Nephron (organoid): Measurements from ENCODE around the gene MCF2L.
A peak's percentile ranks its signal among the peaks of the same experiment; 100 is the strongest.

Experiments
- H3K27ac Mint-ChIP-seq, 3 experiments: 2 replicates each; pipeline ENCODE4 v1.8.0; 2020; ENCODE audit warnings: mixed read lengths in 3 of 3, mild to moderate bottlenecking in 2 of 3, moderate library complexity in 1 of 3
- H3K27me3 Mint-ChIP-seq: 2 replicates; pipeline ENCODE4 v1.8.0; 2021; ENCODE audit warnings: low read depth, mild to moderate bottlenecking, moderate library complexity, mixed read lengths
- H3K36me3 Mint-ChIP-seq: 2 replicates; pipeline ENCODE4 v1.8.0; 2020; ENCODE audit warnings: low read depth, mixed read lengths
- H3K4me1 Mint-ChIP-seq: 2 replicates; pipeline ENCODE4 v1.8.0; 2020; ENCODE audit warnings: mixed read lengths
- H3K4me3 Mint-ChIP-seq, 3 experiments: 2 replicates each; pipeline ENCODE4 v1.8.0; 2020; ENCODE audit warnings: mild to moderate bottlenecking in 3 of 3, mixed read lengths in 3 of 3, moderate library complexity in 2 of 3
- H3K9me3 Mint-ChIP-seq: 2 replicates; pipeline ENCODE4 v1.8.0; 2020; ENCODE audit warnings: mixed read lengths
- TF ChIP-seq, protein P1 (sequence below), 3 experiments: fragments of 200-600 bp; sonication (generic); IDR thresholded peaks; one replicate each; pipeline ENCODE4 v1.5.0; 2021; ENCODE audit warnings: antibody characterized with exemption in 3 of 3; ENCODE audit not compliant: unreplicated experiment in 3 of 3

Gene MCF2L

DNA sequence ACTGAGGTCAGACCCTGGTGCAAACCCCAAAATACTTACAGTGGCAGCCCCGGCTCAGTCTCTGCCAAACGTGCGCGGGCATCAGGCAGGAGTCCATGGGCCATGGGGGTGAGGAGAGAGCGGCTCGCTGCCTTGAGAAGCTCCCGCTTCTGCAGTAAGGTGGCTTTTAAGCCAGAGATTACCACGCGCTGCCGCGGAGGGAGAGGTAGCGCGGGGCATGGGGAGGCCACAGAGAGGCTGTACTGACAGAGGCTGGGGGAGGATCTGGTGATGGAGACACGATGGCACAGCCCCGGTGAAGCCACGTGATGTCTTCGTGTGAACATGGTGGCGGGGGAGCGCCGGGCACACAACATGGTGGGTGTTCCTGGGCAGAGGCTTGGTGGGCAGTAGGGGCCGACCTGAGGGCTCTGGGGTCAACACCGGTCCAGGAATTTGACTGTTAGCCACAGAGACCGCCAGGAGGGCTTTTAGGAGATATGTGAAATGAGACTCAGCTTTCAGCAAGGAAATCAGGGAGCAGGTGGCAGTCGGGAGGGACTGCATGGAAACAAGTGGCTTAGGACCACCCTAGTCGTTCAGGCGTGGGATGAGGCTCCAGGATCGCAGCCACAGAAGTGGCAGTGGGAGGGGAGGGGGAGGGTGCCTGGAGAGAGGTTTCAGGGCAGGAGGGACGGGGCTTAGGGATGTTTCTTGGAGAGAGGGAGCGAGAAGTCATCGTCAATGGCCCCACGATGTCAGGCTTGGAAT, 24.1 kb downstream of the MCF2L start:
- Mint-ChIP-seq H3K36me3 (peaks cover 12% of the 10 kb centered on the region), H3K4me3 (no peak overlapping the region), H3K27me3 (peaks cover 6% of the 10 kb centered on the region), H3K27ac (peak overlapping the region in 2 of 3 experiments; percentile 14 to 23), H3K4me1 (peaks cover 18% of the 10 kb centered on the region), H3K9me3 (peaks cover 7% of the 10 kb centered on the region)
- TF ChIP-seq, protein P1, sequence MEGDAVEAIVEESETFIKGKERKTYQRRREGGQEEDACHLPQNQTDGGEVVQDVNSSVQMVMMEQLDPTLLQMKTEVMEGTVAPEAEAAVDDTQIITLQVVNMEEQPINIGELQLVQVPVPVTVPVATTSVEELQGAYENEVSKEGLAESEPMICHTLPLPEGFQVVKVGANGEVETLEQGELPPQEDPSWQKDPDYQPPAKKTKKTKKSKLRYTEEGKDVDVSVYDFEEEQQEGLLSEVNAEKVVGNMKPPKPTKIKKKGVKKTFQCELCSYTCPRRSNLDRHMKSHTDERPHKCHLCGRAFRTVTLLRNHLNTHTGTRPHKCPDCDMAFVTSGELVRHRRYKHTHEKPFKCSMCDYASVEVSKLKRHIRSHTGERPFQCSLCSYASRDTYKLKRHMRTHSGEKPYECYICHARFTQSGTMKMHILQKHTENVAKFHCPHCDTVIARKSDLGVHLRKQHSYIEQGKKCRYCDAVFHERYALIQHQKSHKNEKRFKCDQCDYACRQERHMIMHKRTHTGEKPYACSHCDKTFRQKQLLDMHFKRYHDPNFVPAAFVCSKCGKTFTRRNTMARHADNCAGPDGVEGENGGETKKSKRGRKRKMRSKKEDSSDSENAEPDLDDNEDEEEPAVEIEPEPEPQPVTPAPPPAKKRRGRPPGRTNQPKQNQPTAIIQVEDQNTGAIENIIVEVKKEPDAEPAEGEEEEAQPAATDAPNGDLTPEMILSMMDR (IDR thresholded peaks at IDR 0.05; ENCODE audit: unreplicated experiment in 3 of 3): no peak

DNA sequence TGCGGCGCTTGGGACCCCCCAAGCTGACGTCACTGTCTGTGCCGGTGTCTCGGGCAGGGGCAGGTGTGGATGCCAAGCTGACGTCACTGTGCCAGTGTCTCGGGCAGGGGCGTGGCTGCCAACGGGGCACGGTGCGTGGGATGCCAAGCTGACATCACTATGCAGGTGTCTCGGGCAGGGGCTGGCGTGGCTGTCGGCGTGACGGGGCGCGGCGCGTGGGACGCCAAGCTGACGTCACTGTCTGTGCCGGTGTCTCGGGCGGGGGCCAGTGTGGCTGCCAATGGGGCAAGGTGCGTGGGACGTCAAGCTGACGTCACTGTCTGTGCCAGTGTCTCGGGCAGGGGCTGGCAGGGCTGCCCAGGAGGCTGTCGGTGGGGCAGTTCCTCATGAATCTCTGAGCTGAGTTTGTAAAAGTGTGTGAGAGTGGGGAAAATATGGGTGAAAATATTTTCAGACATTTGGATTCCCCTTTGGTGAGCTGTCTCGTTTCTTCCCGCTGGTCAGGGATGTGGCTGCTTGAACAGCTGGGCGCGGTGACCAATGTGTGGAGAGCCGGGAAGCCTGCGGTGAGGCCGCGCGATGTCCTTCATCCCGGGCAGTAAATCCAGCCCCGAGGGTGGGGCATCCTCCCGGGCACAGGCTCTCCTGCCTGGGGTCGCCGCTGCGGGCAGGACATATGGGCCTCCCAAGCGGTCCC, 25.2 kb downstream of the MCF2L start:
- Mint-ChIP-seq H3K4me3 (no peak overlapping the region), H3K27me3 (peaks cover 9% of the 10 kb centered on the region), H3K36me3 (peaks cover 12% of the 10 kb centered on the region), H3K9me3 (peaks cover 7% of the 10 kb centered on the region), H3K4me1 (peaks cover 26% of the 10 kb centered on the region), H3K27ac (no peak overlapping the region)
- TF ChIP-seq, protein P1 (IDR thresholded peaks at IDR 0.05; ENCODE audit: unreplicated experiment in 3 of 3): no peak

DNA sequence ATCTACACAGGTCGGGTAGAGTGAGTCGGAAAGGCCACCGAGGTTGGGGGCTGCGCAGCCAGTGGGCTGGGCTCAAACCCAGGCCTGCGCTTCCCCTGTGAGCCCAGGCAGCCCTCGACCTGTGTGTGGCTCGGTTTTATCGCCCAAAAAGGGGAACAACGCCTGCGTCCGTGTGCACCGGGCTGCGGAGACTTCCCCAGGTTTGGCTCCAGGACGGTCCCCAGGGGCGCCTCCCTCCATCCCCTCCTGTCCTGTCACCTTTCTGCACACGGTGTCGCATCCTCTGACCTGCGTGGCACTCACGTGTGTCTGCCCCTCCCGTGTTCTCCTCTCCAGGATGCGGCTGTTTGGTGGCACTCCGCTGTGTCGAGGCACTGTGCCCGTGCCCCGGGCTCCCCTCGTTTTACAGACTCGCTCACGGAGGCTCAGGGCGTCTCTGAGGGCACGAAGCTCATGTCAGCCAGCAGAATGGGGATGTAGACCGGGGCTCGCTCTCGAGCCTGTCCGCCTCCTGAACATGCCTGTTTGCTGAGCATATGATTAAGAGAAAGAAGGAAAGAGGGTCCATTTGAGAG, 25.9 kb downstream of the MCF2L start:
- Mint-ChIP-seq H3K4me3 (no peak overlapping the region), H3K27me3 (peaks cover 15% of the 10 kb centered on the region), H3K4me1 (peaks cover 33% of the 10 kb centered on the region), H3K9me3 (peaks cover 7% of the 10 kb centered on the region), H3K36me3 (peaks cover 8% of the 10 kb centered on the region), H3K27ac (no peak overlapping the region)
- TF ChIP-seq, protein P1 (IDR thresholded peaks at IDR 0.05; ENCODE audit: unreplicated experiment in 3 of 3): no peak

- H3K9me3 Mint-ChIP-seq: peaks cover under 1% of the 10 kb centered on the region
- TF ChIP-seq, protein P1 (IDR thresholded peaks at IDR 0.05; ENCODE audit: unreplicated experiment in 3 of 3): no peak
- H3K36me3 Mint-ChIP-seq: peaks cover under 1% of the 10 kb centered on the region
- H3K4me1 Mint-ChIP-seq: peaks cover 35% of the 10 kb centered on the region
- H3K27ac Mint-ChIP-seq: peak overlapping the region in 1 of 3 experiments; percentile 48
- H3K4me3 Mint-ChIP-seq: no peak overlapping the region
- peaks cover 15% of the 10 kb centered on the region for H3K27me3 Mint-ChIP-seq
These were observed 26.6 kb downstream of the MCF2L start for GRCh38 chr13:112995395-112996191.

DNA sequence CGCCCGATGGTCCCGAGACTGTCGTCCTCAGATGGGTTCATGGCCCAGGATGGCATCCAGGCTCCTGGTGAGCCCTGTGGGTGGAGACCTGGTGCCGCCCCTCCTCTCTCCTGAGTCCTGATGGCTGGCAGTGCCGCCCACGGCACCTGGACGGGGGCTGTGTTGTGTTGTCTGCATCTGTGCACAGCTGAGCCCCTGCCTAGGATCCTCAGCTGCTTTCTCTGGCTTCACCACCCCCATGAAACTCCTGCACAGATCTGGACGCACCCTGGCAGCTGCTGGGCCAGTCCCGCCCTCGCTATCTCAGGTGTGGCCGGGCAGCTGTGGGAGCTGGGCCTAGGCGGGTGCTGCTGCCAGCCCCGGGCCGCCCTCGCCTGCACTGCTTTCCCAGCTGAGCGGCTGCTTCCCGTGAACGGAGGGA, 27.7 kb downstream of the MCF2L start:
- Mint-ChIP-seq H3K27me3 (peaks cover 22% of the 10 kb centered on the region), H3K36me3 (no peaks in the 10 kb centered on the region), H3K4me1 (peaks cover 44% of the 10 kb centered on the region), H3K4me3 (no peak overlapping the region), H3K9me3 (no peaks in the 10 kb centered on the region), H3K27ac (no peak overlapping the region)
- TF ChIP-seq, protein P1 (IDR thresholded peaks at IDR 0.05; ENCODE audit: unreplicated experiment in 3 of 3): no peak
